ENCODE data around the gene PRCP. TPM values are rescaled to one million over a fixed set of nuclear protein-coding genes. Genes with fewer than 3 reads are reported as not detected.
A peak's percentile ranks its signal among the peaks of the same experiment; 100 is the strongest.

The PRCP gene
- total RNA-seq, 1 donor from 2014 or later, result 215 TPM

DNA sequence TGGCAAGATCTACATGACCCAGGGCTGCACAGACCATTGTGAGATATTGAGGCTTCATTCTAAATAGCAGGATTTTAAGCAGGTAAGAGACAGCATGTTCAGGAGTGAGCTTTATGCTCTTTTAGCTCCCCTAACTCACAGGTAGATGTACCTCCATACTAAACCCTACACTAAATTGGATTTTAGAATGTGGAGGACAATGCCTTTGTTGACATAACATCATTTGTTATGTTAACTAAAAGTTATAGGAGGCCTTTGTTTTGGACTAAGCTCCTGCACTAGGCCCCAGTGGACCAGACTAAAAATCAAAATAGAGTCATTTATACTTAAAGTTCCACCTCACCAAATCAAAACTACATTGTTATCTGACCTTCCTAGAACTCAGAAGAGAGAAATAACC, 8.1 kb upstream of the PRCP start:
- DNase-seq (ENCODE audit: extremely low read depth, low read depth, low spot score), result no peak

DNA sequence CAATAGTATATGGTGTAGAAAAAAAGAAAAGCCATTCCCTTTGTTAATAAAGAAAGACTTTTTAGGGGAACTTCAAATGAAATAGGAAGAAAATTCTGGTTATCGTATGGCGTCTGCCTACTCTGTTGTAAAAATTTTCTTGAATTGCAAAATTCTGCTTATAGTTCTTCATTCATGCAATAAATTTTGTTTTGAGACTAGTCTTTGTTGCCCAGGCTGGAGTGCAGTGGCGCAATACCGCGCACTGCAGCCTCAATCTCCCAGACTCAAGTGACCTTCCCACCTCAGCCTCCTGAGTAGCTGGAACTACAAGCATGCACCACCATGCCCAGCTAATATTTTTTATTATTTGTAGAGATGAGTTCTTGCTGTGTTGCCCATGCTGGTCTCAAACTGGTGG, 7.1 kb upstream of the PRCP start:
- DNase-seq (ENCODE audit: extremely low read depth, low read depth, low spot score), result no peak

DNA sequence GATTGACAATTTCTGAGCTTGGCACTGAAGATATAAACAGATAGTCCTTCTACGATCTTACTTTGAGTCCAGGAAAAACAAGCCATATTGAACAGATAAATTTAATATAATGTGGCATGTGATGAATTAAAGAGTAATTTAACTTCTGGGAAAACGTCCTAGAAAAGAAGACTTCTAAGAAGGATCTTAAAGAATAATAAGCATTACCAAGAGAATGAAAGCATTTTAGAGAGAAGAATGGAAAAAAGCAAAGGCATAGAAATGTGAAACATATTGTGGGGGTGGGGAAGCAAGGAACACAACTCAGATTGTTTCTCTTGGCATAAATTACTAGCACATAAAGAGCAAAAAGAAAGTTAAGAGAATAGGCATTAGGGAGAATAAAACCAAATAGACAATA, 6.7 kb upstream of the PRCP start:
- DNase-seq (ENCODE audit: extremely low read depth, low read depth, low spot score), result no peak

DNA sequence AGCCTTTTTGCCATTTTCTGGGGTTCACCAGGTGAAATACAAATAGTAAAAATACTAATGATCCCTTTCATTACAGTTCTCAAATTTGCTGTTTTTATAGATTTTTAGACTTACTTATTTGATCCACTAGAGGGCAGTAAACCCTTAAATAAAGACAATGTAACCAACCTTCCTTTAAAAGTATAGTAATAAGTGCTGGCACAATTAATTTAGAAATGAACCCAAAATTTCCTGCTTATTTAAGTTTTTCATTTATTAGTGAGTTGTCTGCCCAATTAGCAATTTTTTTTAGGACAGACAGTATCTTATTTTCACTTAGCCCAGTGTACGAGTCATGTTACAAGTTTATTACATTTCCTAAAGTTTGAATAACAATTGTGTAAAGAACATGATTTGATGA, 6.0 kb upstream of the PRCP start:
- no peak for DNase-seq (ENCODE audit: extremely low read depth, low read depth, low spot score)

DNA sequence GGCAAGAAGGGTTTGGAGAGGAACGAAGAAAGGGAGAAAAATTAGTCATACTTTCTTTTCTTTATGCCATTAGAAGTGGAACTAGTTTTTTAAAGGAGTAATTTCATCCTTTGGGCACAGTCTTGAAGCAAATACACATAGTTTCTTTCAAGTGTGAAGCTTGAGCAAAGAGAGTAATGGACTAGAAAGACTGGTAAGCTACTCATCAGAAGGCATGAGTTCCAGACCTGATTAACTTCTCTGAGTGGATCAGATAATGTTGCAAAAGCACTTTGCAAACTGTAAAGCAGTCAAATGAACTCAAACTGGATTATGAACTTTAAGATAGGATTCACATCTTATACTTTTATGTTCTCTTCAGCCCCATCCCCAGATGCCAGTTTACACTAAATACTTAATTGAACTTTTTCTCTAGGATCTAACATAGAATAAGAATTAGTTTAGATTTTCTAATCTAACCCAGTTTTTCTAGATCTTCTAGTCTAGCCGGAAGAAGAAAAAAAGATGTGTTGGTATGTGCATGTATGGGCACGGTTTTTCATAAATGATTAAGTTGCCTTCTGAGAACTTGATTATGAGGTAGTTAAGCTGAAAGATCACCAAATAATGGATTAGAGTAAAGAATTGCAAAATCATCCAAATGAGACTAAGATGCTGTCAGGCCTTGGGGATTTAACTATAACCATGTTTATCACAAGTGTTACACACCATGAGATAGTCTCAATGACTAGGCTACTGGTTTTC, 3.8 kb upstream of the PRCP start:
- no peak for DNase-seq (ENCODE audit: extremely low read depth, low read depth, low spot score)

DNA sequence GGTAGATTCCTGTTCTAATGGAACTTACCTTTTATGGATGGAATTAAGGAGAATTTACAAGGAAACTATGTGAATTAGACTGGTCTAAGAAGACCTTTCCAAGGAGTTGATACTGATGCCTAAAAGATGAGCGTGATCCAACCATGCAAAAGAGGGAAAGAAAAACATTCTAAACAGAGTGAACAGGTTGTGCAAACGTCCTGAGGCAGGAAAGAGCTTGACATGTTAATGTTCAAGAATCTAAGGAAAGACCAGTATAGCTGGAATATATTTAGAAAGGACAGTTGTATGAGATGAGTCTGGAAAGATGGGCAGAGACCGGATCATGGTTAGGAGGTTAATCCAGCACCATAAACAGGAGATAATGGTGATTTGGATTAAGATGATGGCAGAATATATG, 2.6 kb upstream of the PRCP start:
- DNase-seq (ENCODE audit: extremely low read depth, low read depth, low spot score), result no peak

DNA sequence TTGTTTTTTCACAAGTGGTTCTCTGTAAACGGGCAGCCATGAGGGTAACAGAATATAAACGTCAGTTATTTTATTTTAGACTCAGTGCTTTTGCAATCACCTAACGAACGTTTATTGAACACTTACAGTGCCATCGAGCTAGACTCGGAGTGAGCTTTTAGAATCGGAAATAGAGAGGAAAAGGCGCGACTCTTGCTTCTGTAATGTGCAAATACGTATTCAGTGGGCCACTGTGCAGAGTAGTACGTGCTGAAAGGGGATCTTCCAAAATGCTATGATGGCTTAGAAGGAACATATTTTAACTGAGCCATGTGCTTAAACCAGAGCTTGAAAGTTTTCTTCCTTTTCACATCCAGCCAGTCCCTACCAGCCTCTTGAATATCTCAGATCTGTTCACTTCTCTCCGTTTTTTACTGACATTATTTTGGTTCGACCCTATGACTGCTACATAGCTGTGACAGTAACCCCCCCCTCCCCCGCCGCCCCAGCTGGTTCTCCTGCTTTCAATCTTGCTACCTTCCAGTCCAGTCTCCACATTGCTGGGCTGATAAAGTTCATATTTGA, 1.8 kb upstream of the PRCP start:
- no peak for DNase-seq (ENCODE audit: extremely low read depth, low read depth, low spot score)

DNA sequence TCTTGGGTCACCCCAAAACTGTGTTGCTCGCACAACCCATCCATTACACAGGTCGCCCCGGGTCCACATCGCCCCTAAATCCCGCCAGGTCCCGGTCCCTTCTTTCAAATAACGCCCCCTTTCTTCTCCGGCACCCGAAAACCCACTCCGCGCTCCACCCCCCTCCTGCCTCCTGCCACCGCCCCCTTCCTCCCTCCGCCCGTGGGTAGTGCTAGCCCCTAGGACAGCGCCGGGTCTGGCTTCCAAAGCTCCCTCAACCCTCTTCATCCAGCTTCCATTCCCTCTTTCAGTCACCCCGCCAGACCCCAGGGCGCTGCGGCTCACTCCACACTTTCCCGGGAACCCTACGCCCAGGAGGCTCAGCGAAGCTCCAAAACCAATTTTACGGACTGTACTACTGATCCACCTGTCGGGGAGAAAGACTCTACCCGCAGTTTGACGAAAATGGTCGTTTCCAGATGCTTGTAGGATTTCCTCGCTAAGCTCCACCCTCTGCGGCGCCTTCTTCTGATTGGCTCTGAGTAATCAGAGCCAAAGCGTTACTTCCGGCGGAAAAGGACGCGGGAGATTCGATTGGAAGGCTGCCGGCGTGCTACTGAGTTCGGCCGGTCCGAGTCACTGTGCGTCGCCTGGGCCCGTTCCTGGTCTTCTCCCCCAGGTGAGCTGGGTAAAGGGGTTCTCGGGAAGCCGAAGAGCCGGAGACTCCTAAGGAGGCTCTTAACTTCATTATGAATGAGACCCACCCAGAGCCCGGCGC, 1.1 kb upstream of the PRCP start, which contains the start of gene DDIAS:
Gene DDIAS (plus strand): TSS at position 572 of the 757 bp plus-strand sequence. CDS start 13,003 bp downstream, outside the sequence.
- peak; percentile 97 for DNase-seq (ENCODE audit: extremely low read depth, low read depth, low spot score)

DNA sequence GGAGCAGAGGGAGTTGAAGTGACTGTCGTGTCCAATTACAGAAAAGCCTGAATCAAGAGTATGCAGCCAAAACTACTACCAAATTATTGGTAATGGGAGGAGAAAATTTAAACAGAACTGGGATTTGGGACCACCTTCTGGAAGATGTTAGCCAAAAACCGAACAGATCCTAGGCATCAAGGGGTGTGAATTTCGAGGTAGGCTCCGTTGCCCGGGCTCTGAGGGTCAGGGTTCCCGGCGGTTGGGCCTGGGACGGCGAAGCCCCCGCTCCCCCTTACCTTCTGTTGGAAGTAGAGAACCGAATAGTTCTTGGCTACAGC, 313 bp downstream of the PRCP start:
- no peak for DNase-seq (ENCODE audit: extremely low read depth, low read depth, low spot score)

DNA sequence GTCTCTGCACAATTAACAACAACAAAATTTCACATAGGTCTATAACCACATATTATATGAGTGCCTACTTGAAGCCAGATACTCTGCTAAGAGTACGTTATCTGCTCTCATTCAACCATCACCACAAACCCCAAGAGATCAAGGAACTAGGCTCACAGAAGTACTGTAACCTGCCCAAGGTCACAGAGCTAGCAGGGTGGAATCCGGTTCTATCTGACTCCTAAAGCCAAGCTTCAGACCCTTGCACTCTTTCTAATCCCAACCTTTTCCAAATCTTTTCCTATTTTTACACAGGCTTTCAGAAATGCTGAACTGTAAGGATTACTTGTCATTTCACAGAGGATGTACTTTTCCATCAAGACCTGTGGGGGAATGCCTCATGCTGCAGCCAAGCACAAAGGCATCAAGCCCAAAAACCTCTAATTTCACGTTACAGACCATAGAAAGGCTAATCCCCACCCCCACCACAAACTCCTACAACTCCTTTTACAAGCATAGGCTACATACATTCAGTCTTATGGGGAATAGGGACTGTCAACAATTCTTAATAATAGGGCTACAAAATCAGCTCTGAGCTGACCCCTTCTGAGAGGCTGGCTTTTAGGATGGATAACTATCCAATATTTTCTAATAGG, 927 bp downstream of the PRCP start:
- no peak for DNase-seq (ENCODE audit: extremely low read depth, low read depth, low spot score)

DNA sequence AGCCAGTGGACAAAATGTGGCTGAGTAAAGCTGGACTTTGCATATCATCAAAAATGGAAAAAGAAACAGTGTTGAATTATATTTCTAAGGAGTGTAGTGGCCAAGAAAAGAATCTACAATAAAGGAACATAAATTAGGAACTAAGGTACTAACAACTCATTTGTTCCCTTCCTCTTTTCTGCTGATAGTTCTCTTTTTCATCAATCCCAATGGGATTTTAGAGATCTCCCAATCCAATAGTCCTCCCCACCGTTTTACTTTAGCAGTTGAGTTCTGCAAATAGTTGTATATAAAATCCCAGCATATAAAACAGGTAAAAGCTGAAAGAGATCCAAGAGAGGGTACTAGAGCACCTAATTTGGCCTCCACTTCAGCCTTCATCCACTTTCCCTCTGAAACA, 2.0 kb downstream of the PRCP start:
- DNase-seq (ENCODE audit: extremely low read depth, low read depth, low spot score), result no peak

DNA sequence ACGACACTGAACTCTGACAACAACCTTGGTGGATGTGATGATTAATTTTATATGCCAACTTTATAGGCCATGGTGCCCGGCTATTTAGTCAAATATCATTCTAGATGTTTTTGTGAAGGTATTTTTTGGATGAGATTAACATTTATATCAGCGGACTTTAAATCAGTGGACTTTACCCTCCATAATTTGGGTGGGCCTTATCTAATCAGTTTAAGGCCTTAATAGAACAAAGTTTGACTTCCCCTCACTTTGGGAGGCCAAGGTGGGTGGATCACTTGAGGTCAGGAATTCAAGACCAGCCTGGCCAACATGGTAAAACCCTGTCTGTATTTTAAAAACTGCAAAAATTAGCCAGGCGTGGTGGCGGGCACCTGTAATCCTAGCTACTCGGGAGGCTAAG, 4.0 kb downstream of the PRCP start:
- DNase-seq (ENCODE audit: extremely low read depth, low read depth, low spot score), result no peak

DNA sequence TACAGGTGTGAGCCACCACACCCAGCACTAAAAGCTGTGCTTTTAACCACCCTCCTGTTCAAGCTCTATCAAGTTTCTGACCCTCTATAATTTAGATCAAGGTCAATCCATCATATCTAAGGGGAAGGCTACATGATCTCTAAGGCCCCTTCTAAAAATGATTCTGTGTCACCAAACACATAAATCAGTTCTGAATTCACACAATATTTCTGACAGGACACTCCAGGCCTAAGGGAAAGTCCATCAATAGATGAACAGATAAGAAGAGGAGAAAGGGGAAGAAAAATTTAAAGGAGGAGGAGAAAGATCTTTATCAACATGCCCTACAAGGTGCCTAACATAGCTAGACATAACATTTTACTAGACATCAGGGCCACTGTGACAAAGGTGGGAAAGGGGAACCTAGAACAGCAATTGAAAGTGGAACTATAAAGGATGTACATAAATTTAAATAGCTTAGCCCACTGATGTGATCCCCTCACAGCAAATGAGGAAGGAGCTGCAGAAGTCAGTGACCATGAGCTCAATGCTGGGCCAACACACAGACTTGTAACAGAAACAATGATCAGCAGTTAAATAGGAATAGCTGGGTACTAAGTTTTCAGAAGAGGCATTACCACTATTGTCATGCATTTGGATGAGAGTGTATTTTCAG, 4.7 kb downstream of the PRCP start:
- no peak for DNase-seq (ENCODE audit: extremely low read depth, low read depth, low spot score)

DNA sequence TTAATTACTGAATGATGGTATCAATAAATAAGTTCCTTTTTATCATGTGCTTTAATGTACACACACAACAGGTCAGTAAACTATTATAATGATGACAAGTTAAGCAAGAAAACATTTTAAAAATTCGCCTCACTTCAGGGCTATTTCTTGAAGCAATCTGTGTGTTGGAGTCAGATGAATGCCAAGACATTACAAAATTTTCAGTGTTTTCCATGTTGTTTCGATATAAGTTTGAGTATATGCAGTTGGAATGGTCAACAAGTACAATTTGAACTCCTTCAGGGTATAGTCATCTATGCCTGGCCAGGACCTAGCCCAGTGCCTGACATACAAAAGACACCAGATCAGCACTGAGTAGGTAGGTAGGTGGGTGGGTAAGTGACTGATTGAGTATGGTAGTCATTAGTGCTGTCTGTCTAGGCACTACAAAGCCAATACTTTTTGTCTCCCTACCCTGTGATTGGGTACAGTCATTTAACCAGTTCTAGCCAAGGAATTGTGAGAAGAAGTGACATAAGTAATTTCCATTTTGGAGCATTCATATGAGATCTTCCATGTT, 7.5 kb downstream of the PRCP start:
- no peak for DNase-seq (ENCODE audit: extremely low read depth, low read depth, low spot score)

DNA sequence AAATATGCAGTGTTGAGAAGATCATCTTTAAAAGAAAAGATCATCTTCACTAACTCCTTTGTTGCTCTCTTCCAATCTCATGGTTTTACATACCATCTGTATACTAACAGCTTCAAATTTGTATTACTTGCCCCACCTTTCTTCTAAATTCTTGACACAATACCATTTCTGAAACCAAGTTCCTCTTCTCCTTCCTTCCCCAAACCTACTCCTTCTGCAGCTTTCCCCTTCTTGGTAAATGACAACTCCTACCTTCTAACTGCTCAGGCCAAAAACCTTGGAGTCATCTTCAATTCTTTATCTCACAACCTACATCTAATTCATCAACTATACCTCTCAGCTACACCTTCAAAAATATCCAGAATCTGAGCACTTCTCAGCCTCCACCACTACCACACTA, 9.3 kb downstream of the PRCP start:
- DNase-seq (ENCODE audit: extremely low read depth, low read depth, low spot score), result no peak

DNA sequence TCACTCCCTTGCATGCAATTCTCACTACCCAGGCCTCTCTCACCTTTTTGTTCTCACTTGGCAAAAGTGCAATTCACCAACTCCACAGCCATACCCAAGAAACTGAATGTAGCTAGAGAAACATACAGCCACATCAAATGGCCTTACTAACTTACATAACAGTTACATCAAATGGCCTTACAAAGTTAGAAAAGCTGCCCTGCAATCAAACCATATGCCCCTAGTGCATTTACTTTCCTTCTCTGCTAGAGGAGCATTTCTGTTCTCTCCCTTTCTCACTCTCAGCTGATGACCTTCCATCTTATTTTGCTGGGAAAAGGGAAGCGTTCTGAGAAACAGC, 10.3 kb downstream of the PRCP start:
- DNase-seq (ENCODE audit: extremely low read depth, low read depth, low spot score), result no peak

DNA sequence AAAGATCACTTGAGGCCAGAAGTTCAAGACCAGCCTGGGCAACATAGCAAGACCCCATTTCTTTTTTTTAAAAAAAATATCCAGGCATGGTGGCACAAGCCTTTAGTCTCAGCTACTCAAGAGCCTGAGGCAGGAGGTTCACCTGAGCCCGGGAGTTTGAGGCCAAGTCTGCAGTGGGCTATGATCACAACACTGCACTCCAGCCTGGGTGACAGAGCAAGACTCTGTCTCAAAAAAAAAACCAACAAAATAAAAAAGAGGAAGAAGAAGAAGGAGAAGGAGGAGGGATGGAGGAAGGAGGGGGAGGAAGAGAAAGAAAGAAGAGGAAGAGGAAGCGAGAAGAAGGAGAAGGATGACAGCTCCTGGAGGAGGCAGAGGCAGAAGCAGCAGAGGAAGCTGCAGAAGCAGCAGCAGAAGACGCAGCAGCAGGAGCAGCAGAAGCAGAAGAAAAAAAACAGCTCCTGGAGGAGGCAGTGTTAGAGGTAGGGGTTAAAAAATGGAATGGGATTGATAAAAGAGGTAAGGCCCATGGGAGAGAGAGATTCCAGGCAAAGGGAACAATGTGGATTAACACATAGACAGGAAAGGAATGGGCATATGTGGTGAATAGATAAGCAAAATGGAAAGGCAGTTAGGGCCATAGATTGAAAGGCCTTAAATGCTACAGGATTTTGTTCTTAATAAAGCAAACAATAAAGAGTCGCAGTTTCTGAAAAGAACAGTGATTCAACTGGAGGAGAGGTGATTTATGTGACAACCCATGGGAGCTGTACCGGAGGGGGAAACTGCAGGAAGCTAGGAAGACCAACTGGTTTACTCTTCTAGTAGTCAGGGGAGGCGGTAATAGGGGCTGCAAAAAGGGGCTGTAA, 10.9 kb downstream of the PRCP start:
- DNase-seq (ENCODE audit: extremely low read depth, low read depth, low spot score), result peak; percentile 75

DNA sequence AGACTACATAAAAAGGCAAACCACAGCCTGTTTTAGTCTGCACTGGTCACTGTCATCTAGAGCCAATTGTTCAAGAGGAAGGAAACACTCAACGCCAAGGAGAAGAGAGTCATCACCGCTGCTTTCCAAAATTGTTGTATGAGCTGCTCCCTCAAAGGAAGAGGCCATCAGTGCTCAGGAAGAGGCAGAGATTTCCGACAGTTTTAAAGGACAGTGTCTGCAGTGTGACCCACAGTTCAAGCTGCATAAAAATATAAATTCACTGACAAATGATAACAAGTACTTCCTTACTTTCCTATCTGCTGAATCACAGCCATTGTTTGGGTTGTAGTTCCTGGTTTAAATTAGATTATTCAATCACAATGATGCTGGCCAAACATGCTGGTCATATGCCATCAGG, 16.4 kb downstream of the PRCP start:
- DNase-seq (ENCODE audit: extremely low read depth, low read depth, low spot score), result no peak

DNA sequence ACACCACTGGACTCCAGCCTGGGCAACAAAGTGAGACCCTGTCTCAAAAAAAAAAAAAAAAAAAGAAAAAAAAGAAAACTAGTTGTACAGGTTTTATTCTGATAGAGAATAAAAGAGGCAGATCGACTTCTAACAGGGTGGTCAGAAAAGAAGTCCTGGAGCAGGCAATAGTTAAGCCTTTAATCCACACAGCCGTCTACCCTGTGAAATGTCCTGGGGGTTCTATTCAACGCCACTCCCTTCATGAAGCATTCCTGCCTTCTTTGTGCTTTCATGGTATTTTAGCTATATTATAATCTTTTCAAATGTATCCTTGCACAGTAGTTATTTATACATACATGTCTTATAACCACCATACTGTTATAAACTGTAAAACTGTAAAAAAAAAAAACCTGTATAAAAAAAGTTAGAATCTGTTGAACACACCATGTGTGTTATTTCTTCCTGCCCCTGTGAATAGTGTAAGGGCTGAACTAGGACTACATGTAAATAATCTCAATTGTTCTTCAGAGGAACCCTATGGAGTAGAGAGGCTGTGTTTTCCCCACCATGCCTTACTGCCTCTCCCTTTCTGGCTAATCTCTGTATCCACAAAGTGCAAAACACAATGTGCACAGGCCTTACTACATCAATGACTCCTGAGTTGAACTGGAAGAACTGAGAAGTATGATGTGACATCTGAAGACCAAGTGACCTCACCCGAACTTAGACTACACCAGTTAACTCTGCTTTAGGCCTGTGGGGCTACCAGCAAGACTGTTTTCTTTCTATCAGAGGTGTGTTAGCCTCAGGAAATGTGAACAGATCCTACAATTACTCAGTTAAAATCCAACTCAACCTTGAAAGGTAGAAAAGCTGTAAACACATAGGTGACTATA, 25.3 kb downstream of the PRCP start:
- DNase-seq (ENCODE audit: extremely low read depth, low read depth, low spot score), result no peak
